Hindlimb muscle (tissue), 1 donor: Measurements from ENCODE around the gene FXR1. TPM values are rescaled to one million over a fixed set of nuclear protein-coding genes. Genes with fewer than 3 reads are reported as not detected.

ENCODE experiments used
- DNase-seq: peaks from one replicate; pipeline ENCODE4 v3.0.0-alpha.2; 2013
- polyA plus RNA-seq: library from polyadenylated mRNA; unstranded; fragments of 120-200 nt; gene quantifications from one replicate; pipeline ENCODE4 v1.2.1, GENCODE V29; 2013; ENCODE audit not compliant: insufficient read length

FXR1 gene
- polyA plus RNA-seq, 1 donor, result 577 TPM

- no peak for DNase-seq
Observed at GRCh38 chr3:181008796-181009195, 96.3 kb downstream of the FXR1 start.

GRCh38 chr3:181009225-181009624, 96.8 kb downstream of the FXR1 start:
- DNase-seq, result no peak

GRCh38 chr3:181017690-181018089, 105.2 kb downstream of the FXR1 start:
- no peak for DNase-seq

GRCh38 chr3:181025204-181025603, 112.7 kb downstream of the FXR1 start:
- DNase-seq, result no peak

- no peak for DNase-seq
Observed at GRCh38 chr3:181030948-181031347, 118.5 kb downstream of the FXR1 start.

Other genes with a start within 250 kb of the FXR1 start
- gene CCDC39, start 233.2 kb upstream of the FXR1 start, polyA plus RNA-seq, result 2.7 TPM
- gene DNAJC19, start 77.1 kb downstream of the FXR1 start, polyA plus RNA-seq, result 33.4 TPM